Liver (tissue), 9 donors: ENCODE data around the gene CCSAP. TPM values are rescaled to one million over a fixed set of nuclear protein-coding genes. Genes with fewer than 3 reads are reported as not detected.

Experiments
- DNase-seq: peaks from one replicate; pipeline ENCODE4 v3.0.0-alpha.2; 2017; ENCODE audit warnings: low spot score
- H3K27ac ChIP-seq, 2 donors: one replicate each; pipeline ENCODE4 v1.7.0; 2013; ENCODE audit warnings: inconsistent platforms in 2 of 2, low read length in 2 of 2, control low read depth in 1 of 2, low read depth in 1 of 2, mild to moderate bottlenecking in 1 of 2
- H3K27me3 ChIP-seq, 4 donors: one replicate each; pipeline versions ENCODE4 v1.6.1 to v1.7.0; 2013; ENCODE audit warnings: low read length in 3 of 4, inconsistent platforms in 1 of 4, mild to moderate bottlenecking in 1 of 4, moderate library complexity in 1 of 4; ENCODE audit not compliant: control insufficient read depth in 4 of 4, insufficient read depth in 4 of 4
- H3K36me3 ChIP-seq, 4 donors: one replicate each; pipeline versions ENCODE4 v1.6.1 to v1.7.0; 2013; ENCODE audit warnings: low read length in 3 of 4, mild to moderate bottlenecking in 3 of 4, low read depth in 1 of 4, moderate library complexity in 1 of 4; ENCODE audit not compliant: control insufficient read depth in 4 of 4, insufficient read depth in 3 of 4
- H3K4me1 ChIP-seq, 4 donors: one replicate each; pipeline versions ENCODE4 v1.6.1 to v1.7.0; 2013; ENCODE audit warnings: low read length in 3 of 4, mild to moderate bottlenecking in 3 of 4, moderate library complexity in 1 of 4; ENCODE audit not compliant: control insufficient read depth in 4 of 4, insufficient read depth in 4 of 4
- H3K4me3 ChIP-seq, 3 donors: one replicate each; pipeline versions ENCODE4 v1.6.1 to v1.7.0; 2013; ENCODE audit warnings: low read length in 3 of 3, control low read depth in 1 of 3, low read depth in 1 of 3, mild to moderate bottlenecking in 1 of 3
- H3K9ac ChIP-seq, 2 donors: one replicate each; pipeline ENCODE4 v1.7.0; 2013; ENCODE audit warnings: low read length in 2 of 2, mild to moderate bottlenecking in 2 of 2, moderate library complexity in 2 of 2, control low read depth in 1 of 2, low read depth in 1 of 2
- H3K9me3 ChIP-seq, 4 donors: one replicate each; pipeline versions ENCODE4 v1.6.1 to v1.7.0; 2013; ENCODE audit warnings: low read length in 3 of 4; ENCODE audit not compliant: control insufficient read depth in 4 of 4
- EGR1 ChIP-seq, 2 donors: IDR thresholded peaks; 2 replicates each; pipeline ENCODE4 v1.6.1; 2016 to 2018; ENCODE audit warnings: antibody characterized with exemption in 2 of 2, low read depth in 2 of 2
- GABPA ChIP-seq, 2 donors: IDR thresholded peaks in 1 of 2; conservative IDR thresholded peaks in 1 of 2; 2 replicates each; pipeline ENCODE4 v1.6.1; 2016; ENCODE audit warnings: antibody characterized with exemption in 2 of 2, mild to moderate bottlenecking in 1 of 2, moderate library complexity in 1 of 2
- HNF4G ChIP-seq: IDR thresholded peaks from 2 replicates; pipeline ENCODE4 v1.6.1; 2016; ENCODE audit warnings: antibody characterized with exemption
- JUND ChIP-seq, 2 donors: IDR thresholded peaks; 2 replicates each; pipeline ENCODE4 v1.6.1; 2016; ENCODE audit warnings: antibody characterized with exemption in 2 of 2
- RXRA ChIP-seq, 2 donors: IDR thresholded peaks; 2 replicates each; pipeline ENCODE4 v1.6.1; 2017 to 2018; ENCODE audit warnings: antibody characterized with exemption in 2 of 2, mild to moderate bottlenecking in 1 of 2
- SP1 ChIP-seq: IDR thresholded peaks from 2 replicates; pipeline ENCODE4 v1.6.1; 2018; ENCODE audit warnings: antibody characterized with exemption, mild to moderate bottlenecking
- WGBS: extraction: QIAGEN DNeasy Blood & Tissue Kit; methylation state at CpG from one replicate; pipeline ENCODE4 v1.1.7; 2013; 5-methylcytosine and 5-hydroxymethylcytosine counted together
- polyA plus RNA-seq, 2 donors: library from polyadenylated mRNA; stranded (reverse) in 1 of 2; unstranded in 1 of 2; fragments of 200-250 nt in 1 of 2; fragments of >200 nt in 1 of 2; fragmentation: Nextera tagmentation in 1 of 2; extraction: Ambion mirVana in 1 of 2; gene quantifications; one replicate each; pipeline versions ENCODE4 v1.2.1 to v1.2.3, GENCODE V29; 2013 to 2015
- total RNA-seq, 2 donors: library from RNA; depleted of rRNA; stranded (reverse); fragments of >200 nt; gene quantifications; one replicate each; pipeline ENCODE4 v1.2.3, GENCODE V29; 2014
- TF ChIP-seq, protein P1 (sequence below): IDR thresholded peaks from 2 replicates; pipeline ENCODE4 v1.6.1; 2016; ENCODE audit warnings: antibody characterized with exemption
- TF ChIP-seq, protein P2 (sequence below): fragments of 150-350 bp; IDR thresholded peaks from 2 replicates; pipeline ENCODE4 v1.5.1; 2017; ENCODE audit warnings: improper control_type of control experiment, low read depth, low read length; ENCODE audit not compliant: missing input control
- TF ChIP-seq, protein P3 (sequence below): IDR thresholded peaks from 2 replicates; pipeline ENCODE4 v1.6.1; 2016; ENCODE audit warnings: antibody characterized with exemption, mild to moderate bottlenecking
- donor health status: healthy.
- donor health status: healthy.
- donor health status: healthy.
- donor health status: healthy.
- donor health status: healthy.

Gene CCSAP
- total and polyA plus RNA-seq, 4 donors = 0.77 to 4.6 (median 1.7) TPM

DNA sequence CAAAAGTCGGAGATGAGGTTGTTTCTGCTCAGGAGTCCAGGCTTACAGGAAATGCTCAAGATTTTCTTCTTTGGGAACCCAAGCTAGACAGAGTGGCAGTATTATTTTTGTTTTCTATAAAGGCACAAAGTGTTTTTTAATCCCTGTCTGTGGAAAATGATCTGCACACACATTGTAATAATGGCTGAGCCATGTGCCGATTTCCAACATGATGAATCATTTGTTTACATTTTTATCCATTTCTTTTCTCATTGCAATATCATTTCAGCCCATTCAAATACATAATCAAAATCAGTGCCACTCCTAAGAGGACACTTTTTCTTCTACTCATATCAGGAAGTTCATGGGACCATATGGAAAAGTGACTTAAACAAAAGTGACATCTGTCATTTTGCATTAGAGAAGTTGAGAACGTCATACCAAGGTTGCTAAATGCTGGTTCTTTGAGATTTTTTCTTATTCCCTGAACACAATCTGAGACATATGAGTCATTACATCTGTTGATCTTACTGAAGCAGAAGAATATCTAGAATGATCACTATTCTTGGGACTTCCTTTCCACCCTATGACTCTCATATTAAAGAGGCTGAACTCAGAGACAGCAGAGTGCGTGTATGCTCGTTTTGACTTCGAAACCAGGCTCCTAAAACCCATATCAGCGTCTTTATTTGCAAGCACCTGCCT lies 46.2 kb upstream of the CCSAP start:
- H3K27me3 ChIP-seq = no peaks in the 10 kb centered on the region
- no peak overlapping the region for H3K4me3 ChIP-seq
- no peak overlapping the region for H3K9ac ChIP-seq
- peaks cover 0 to 2% (median 0%) of the 10 kb centered on the region in 4 donors for H3K9me3 ChIP-seq
- no peaks in the 10 kb centered on the region for H3K36me3 ChIP-seq
- no peak for DNase-seq
- 78% methylated on average over 7 of the region's 7 CpGs for WGBS
- no peak overlapping the region for H3K27ac ChIP-seq
- H3K4me1 ChIP-seq = no peaks in the 10 kb centered on the region
- TF ChIP-seq EGR1 (IDR thresholded peaks at IDR 0.05; ENCODE audit: low read depth in 2 of 2) (no peak), RXRA (IDR thresholded peaks at IDR 0.05) (no peak)
- TF ChIP-seq, protein P1, sequence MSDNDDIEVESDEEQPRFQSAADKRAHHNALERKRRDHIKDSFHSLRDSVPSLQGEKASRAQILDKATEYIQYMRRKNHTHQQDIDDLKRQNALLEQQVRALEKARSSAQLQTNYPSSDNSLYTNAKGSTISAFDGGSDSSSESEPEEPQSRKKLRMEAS = no peak

DNA sequence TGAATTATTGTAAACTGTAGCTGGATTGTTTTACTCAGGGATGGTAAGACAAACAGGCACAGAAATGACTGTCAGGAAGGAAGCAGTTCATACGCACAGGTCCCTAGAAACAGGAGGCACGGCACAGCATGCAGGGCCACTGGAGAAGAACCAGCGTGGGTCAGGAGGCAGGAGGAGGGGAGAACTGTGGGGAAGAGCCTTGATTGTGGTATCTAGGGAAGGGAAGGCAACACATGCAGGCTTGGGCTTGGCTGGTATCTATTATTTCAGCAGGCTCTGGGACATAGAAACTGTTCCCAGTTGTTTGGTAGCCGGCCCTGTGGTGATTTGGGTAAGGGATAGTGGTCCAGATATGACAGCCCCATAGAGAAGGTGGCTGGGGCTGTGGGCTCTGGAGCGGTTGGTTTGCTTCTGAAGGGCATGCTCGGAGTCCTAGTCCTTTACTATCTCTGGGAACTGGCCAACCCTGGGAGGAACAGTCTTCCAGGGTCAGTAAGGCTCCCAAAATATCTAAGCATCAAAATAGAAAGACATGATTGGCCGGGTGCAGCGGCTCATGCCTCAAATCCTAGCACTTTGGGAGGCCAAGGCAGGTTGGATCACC lies 43.1 kb upstream of the CCSAP start:
- DNase-seq = no peak
- no peaks in the 10 kb centered on the region for H3K27me3 ChIP-seq
- peaks cover 0 to 2% (median 0%) of the 10 kb centered on the region in 4 donors for H3K9me3 ChIP-seq
- no peaks in the 10 kb centered on the region for H3K4me1 ChIP-seq
- H3K27ac ChIP-seq = no peak overlapping the region
- H3K36me3 ChIP-seq = no peaks in the 10 kb centered on the region
- TF ChIP-seq JUND (IDR thresholded peaks at IDR 0.05) = no peak
- no peak for TF ChIP-seq GABPA (IDR thresholded peaks at IDR 0.05 in 1 of 2, conservative IDR thresholded peaks at IDR 0.05 in 1 of 2)
- TF ChIP-seq, protein P2, sequence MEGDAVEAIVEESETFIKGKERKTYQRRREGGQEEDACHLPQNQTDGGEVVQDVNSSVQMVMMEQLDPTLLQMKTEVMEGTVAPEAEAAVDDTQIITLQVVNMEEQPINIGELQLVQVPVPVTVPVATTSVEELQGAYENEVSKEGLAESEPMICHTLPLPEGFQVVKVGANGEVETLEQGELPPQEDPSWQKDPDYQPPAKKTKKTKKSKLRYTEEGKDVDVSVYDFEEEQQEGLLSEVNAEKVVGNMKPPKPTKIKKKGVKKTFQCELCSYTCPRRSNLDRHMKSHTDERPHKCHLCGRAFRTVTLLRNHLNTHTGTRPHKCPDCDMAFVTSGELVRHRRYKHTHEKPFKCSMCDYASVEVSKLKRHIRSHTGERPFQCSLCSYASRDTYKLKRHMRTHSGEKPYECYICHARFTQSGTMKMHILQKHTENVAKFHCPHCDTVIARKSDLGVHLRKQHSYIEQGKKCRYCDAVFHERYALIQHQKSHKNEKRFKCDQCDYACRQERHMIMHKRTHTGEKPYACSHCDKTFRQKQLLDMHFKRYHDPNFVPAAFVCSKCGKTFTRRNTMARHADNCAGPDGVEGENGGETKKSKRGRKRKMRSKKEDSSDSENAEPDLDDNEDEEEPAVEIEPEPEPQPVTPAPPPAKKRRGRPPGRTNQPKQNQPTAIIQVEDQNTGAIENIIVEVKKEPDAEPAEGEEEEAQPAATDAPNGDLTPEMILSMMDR = no peak
- TF ChIP-seq, protein P3, sequence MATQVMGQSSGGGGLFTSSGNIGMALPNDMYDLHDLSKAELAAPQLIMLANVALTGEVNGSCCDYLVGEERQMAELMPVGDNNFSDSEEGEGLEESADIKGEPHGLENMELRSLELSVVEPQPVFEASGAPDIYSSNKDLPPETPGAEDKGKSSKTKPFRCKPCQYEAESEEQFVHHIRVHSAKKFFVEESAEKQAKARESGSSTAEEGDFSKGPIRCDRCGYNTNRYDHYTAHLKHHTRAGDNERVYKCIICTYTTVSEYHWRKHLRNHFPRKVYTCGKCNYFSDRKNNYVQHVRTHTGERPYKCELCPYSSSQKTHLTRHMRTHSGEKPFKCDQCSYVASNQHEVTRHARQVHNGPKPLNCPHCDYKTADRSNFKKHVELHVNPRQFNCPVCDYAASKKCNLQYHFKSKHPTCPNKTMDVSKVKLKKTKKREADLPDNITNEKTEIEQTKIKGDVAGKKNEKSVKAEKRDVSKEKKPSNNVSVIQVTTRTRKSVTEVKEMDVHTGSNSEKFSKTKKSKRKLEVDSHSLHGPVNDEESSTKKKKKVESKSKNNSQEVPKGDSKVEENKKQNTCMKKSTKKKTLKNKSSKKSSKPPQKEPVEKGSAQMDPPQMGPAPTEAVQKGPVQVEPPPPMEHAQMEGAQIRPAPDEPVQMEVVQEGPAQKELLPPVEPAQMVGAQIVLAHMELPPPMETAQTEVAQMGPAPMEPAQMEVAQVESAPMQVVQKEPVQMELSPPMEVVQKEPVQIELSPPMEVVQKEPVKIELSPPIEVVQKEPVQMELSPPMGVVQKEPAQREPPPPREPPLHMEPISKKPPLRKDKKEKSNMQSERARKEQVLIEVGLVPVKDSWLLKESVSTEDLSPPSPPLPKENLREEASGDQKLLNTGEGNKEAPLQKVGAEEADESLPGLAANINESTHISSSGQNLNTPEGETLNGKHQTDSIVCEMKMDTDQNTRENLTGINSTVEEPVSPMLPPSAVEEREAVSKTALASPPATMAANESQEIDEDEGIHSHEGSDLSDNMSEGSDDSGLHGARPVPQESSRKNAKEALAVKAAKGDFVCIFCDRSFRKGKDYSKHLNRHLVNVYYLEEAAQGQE = no peak
- TF ChIP-seq SP1 = no peak
- 79% methylated on average over 8 of the region's 8 CpGs for WGBS
- no peak overlapping the region for H3K9ac ChIP-seq
- no peak overlapping the region for H3K4me3 ChIP-seq

DNA sequence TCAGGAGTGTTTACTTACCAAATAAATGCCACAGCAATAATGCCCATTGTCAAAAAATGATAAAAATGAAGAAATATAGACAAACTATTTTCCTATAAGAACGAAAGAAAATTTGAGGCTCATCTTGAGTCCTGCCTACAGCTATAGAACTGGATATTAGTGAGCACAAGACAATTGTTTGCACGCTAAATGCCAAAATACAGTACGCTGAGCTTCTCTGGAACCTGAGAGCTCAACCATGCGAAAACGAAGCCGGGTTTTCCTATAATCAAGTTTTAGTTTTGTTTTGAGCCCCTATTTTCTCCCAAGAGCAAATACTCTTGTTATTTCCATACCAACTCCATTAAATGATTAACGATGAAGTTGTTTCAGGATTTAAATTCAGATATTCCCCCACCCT lies 42.0 kb upstream of the CCSAP start:
- TF ChIP-seq RXRA (IDR thresholded peaks at IDR 0.05) (no peak), HNF4G (no peak)
- TF ChIP-seq, protein P2 = no peak
- no peaks in the 10 kb centered on the region for H3K4me1 ChIP-seq
- no peaks in the 10 kb centered on the region for H3K36me3 ChIP-seq
- no peaks in the 10 kb centered on the region for H3K9me3 ChIP-seq
- H3K4me3 ChIP-seq = no peak overlapping the region
- H3K9ac ChIP-seq = no peak overlapping the region
- WGBS = 93% methylated on average over 7 of the region's 7 CpGs
- no peak for DNase-seq
- no peak overlapping the region for H3K27ac ChIP-seq
- no peaks in the 10 kb centered on the region for H3K27me3 ChIP-seq
